ENCODE measurements around the gene SMOC2. TPM values are rescaled to one million over a fixed set of nuclear protein-coding genes. Genes with fewer than 3 reads are reported as not detected.

The SMOC2 gene
- polyA plus RNA-seq, 1 of the 3 experiments (the other 2 are of a cell fraction): not detected

- Histone ChIP-seq H3K9me3 (no peaks in the 10 kb centered on the region), H3K79me2 (ENCODE audit: insufficient read depth) (no peaks in the 10 kb centered on the region), H3K36me3 (replicated peaks in 1 of 2; ENCODE audit: control insufficient read depth in 1 of 2, insufficient read depth in 2 of 2, low read length in 1 of 2) (no peaks in the 10 kb centered on the region), H3K9me2 (no peaks in the 10 kb centered on the region), H3F3A (replicated peaks; ENCODE audit: insufficient read depth) (no peaks in the 10 kb centered on the region), H3K4me2 (no peak overlapping the region), H3K4me3 (ENCODE audit: low read depth in 2 of 2, low read length in 1 of 2) (no peak overlapping the region), H3K4me1 (ENCODE audit: control insufficient read depth in 1 of 2, insufficient read depth in 2 of 2, low read depth in 1 of 2, low read length in 1 of 2) (no peaks in the 10 kb centered on the region), H3K27me3 (ENCODE audit: insufficient read depth) (no peaks in the 10 kb centered on the region), H3K27ac (ENCODE audit: low read depth in 2 of 2, low read length in 1 of 2) (no peak overlapping the region), H4K20me1 (ENCODE audit: insufficient read depth) (no peaks in the 10 kb centered on the region), H3K9ac (no peak overlapping the region), H2AFZ (ENCODE audit: low read depth) (no peak overlapping the region)
- 47% methylated on average over 7 of the region's 8 CpGs for WGBS (ENCODE audit: low lambda C conversion rate)
- ChIA-PET POLR2A (no interaction called here), CTCF (interaction anchor here (0.7 kb wide), 1 partner anchor 222 kb away, joined by 3 read pairs; no protein-coding TSS in a partner anchor)
- DNase-seq: no peak
- TF ChIP-seq IRF3 (IDR thresholded peaks at IDR 0.05; ENCODE audit: low read depth, low read length) (no peak), RAD21 (IDR thresholded peaks at IDR 0.05; ENCODE audit: low read length) (no peak), FOXM1 (IDR thresholded peaks at IDR 0.05; ENCODE audit: low read depth) (no peak), TCF12 (IDR thresholded peaks at IDR 0.05) (no peak), RCOR1 (IDR thresholded peaks at IDR 0.05; ENCODE audit: low read length) (no peak), PBX3 (IDR thresholded peaks at IDR 0.05) (no peak), SIN3A (IDR thresholded peaks at IDR 0.05; ENCODE audit: borderline replicate concordance, low read depth, low read length) (no peak), ZBTB33 (IDR thresholded peaks at IDR 0.05; ENCODE audit: borderline replicate concordance, low read depth) (no peak), TAF1 (IDR thresholded peaks at IDR 0.05; ENCODE audit: borderline replicate concordance, low read depth, low read length) (no peak), USF2 (IDR thresholded peaks at IDR 0.05; ENCODE audit: borderline replicate concordance, low read depth, low read length) (no peak), REST (IDR thresholded peaks at IDR 0.05; ENCODE audit: low read depth, low read length) (no peak), GATA2 (CRISPR knock-in tag; IDR thresholded peaks at IDR 0.05) (no peak), NFIC (IDR thresholded peaks at IDR 0.05; ENCODE audit: borderline replicate concordance) (no peak), ELF1 (IDR thresholded peaks at IDR 0.05) (no peak), POLR2AphosphoS5 (IDR thresholded peaks at IDR 0.05; ENCODE audit: low read depth, low read length) (no peak), CHD2 (IDR thresholded peaks at IDR 0.05; ENCODE audit: low read length, partially characterized antibody) (no peak)
Measured at GRCh38 chr6:168578036-168578435, 137.1 kb downstream of the SMOC2 start.
